OCI-LY7 (cell line): ENCODE measurements around the gene TGM4. TPM values are rescaled to one million over a fixed set of nuclear protein-coding genes. Genes with fewer than 3 reads are reported as not detected.

Experiments used
- BruUV-seq: library from RNA; stranded (reverse); fragments of 400-500 nt; replicated peaks from 2 replicates; lab custom pipeline; 2021; lab: Mats Ljungman, UMichigan
- CTCF ChIA-PET: fragments of 300-600 bp; sonication (Branson Sonifier 250); formaldehyde crosslinking; loops from one replicate; lab custom pipeline; 2022; ENCODE audit warnings: antibody characterized with exemption; ENCODE audit not compliant: unreplicated experiment; lab: Charles Lee
- POLR2A ChIA-PET: fragments of 300-600 bp; sonication (Branson Sonifier 250); formaldehyde crosslinking; loops from one replicate; lab custom pipeline; 2022; ENCODE audit warnings: antibody characterized with exemption; lab: Charles Lee
- DNase-seq: peaks from one replicate; pipeline ENCODE4 v3.0.0-alpha.2; 2015; ENCODE audit warnings: low spot score
- H2AFZ ChIP-seq: fragments of 200-600 bp; sonication (generic), shearing (Covaris generic); 2 replicates; pipeline ENCODE4 v1.6.1; 2014; ENCODE audit warnings: mild to moderate bottlenecking, antibody characterized with exemption, low read length, moderate library complexity
- H3K27ac ChIP-seq: fragments of 200-600 bp; sonication (generic); 2 replicates; pipeline ENCODE4 v1.5.1; 2014; ENCODE audit warnings: mixed run types, low read depth, mild to moderate bottlenecking, moderate library complexity, low read length, inconsistent platforms; ENCODE audit not compliant: poor library complexity, severe bottlenecking
- H3K36me3 ChIP-seq: fragments of 200-600 bp; sonication (generic); 2 replicates; pipeline ENCODE4 v1.6.1; 2014; ENCODE audit warnings: mild to moderate bottlenecking, antibody characterized with exemption, low read length, moderate library complexity, mixed read lengths; ENCODE audit not compliant: insufficient read depth
- H3K4me1 ChIP-seq: fragments of 200-600 bp; sonication (generic); 2 replicates; pipeline ENCODE4 v1.5.1; 2014; ENCODE audit warnings: mild to moderate bottlenecking, low read length; ENCODE audit not compliant: insufficient read depth, poor library complexity, severe bottlenecking
- H3K4me2 ChIP-seq: fragments of 200-600 bp; sonication (generic); 2 replicates; pipeline ENCODE4 v1.6.1; 2014; ENCODE audit warnings: mild to moderate bottlenecking, low read length
- H3K4me3 ChIP-seq: fragments of 200-600 bp; sonication (generic); 2 replicates; pipeline ENCODE4 v1.5.1; 2014; ENCODE audit warnings: mild to moderate bottlenecking, low read depth, low read length; ENCODE audit not compliant: poor library complexity, severe bottlenecking
- H3K79me2 ChIP-seq: fragments of 200-600 bp; sonication (generic); 2 replicates; pipeline ENCODE4 v1.6.1; 2016; ENCODE audit warnings: low read depth, mild to moderate bottlenecking, low read length, moderate library complexity, mixed read lengths; ENCODE audit not compliant: insufficient read depth
- H3K9me2 ChIP-seq: fragments of 200-600 bp; sonication (generic); 2 replicates; pipeline ENCODE4 v1.6.1; 2016; ENCODE audit warnings: mild to moderate bottlenecking, low read length, mixed read lengths; ENCODE audit not compliant: insufficient read depth
- H3K9me3 ChIP-seq: fragments of 200-600 bp; sonication (generic); 2 replicates; pipeline ENCODE4 v1.6.1; 2014; ENCODE audit warnings: mild to moderate bottlenecking, mixed run types, low read length, mixed read lengths
- H4K20me1 ChIP-seq: fragments of 200-600 bp; sonication (generic); 2 replicates; pipeline ENCODE4 v1.6.1; 2014; ENCODE audit warnings: mild to moderate bottlenecking, antibody characterized with exemption, low read length, moderate library complexity, mixed read lengths; ENCODE audit not compliant: insufficient read depth
- EZH2phosphoT487 ChIP-seq: fragments of 200-600 bp; sonication (generic); IDR thresholded peaks from 2 replicates; pipeline ENCODE4 v1.6.1; 2018; ENCODE audit warnings: low read depth, borderline replicate concordance, mild to moderate bottlenecking, mixed run types, antibody characterized with exemption, low read length, moderate library complexity, mixed read lengths
- intact Hi-C: fragments of 100-400 bp; cut with micrococcal nuclease; formaldehyde crosslinking; loops from one replicate; pipeline ENCODE4 v1.10.0; 2022; ENCODE audit not compliant: unreplicated experiment
- total RNA-seq, 2 experiments: library from RNA; depleted of rRNA in 1 of 2; stranded (reverse); fragments of >200 nt in 1 of 2; shearing (Covaris generic) in 1 of 2; gene quantifications; 2 replicates each; pipeline ENCODE4 v1.2.3, GENCODE V29; 2014 to 2022
- TF ChIP-seq, protein P1 (sequence below): fragments of 200-600 bp; sonication (generic); conservative IDR thresholded peaks from 2 replicates; pipeline ENCODE4 v1.5.1; 2014; ENCODE audit warnings: mild to moderate bottlenecking, antibody characterized with exemption, low read length, moderate library complexity, mixed read lengths

The TGM4 gene
- total RNA-seq, 2 experiments from 2014 or later: not detected

DNA sequence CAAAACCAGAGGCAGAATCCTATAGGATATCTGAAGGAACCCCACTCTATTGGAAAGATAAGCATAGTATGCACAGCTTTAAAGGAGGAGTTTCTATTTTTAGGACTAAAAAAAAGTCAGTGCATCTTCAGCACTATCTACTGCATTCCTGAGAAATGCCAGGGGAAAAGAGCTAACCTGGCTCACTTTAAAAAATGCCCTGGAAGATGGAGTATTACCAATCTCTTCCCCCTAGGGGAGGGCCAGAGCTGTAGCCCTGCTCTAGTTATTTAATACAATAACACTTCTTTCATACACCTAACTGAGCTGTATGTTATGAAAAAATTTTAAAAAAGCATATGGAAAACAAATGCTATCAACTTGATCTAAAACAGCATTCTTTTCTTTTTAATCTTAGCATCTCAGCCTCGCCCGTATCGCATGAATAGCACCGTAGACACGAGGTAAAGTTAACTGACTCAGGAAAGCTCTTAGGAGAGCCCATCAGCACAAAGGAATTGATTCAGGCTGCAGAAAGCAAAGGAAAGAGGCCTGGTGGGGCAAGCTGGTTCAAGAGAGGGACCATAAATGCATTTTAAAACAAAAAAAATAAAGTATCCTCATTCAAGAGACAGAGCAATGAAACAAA is 50.2 kb downstream of the TGM4 start:
- no TSS peak for BruUV-seq
- intact Hi-C loops: no loop called here
- no peak for DNase-seq
- POLR2A ChIA-PET: interaction anchor here (0.6 to 0.7 kb wide), 3 partner anchors 10 to 692 kb away, joined by 4 to 6 read pairs (median 4); no protein-coding TSS in a partner anchor
- Histone ChIP-seq H3K4me1 (no peaks in the 10 kb centered on the region), H4K20me1 (no peaks in the 10 kb centered on the region), H3K4me3 (no peak overlapping the region), H3K79me2 (no peaks in the 10 kb centered on the region), H3K36me3 (peaks cover 68% of the 10 kb centered on the region), H3K9me3 (no peaks in the 10 kb centered on the region), H3K4me2 (no peak overlapping the region), H3K27ac (no peak overlapping the region), H3K9me2 (no peaks in the 10 kb centered on the region), H2AFZ (no peak overlapping the region)
- TF ChIP-seq, protein P1, sequence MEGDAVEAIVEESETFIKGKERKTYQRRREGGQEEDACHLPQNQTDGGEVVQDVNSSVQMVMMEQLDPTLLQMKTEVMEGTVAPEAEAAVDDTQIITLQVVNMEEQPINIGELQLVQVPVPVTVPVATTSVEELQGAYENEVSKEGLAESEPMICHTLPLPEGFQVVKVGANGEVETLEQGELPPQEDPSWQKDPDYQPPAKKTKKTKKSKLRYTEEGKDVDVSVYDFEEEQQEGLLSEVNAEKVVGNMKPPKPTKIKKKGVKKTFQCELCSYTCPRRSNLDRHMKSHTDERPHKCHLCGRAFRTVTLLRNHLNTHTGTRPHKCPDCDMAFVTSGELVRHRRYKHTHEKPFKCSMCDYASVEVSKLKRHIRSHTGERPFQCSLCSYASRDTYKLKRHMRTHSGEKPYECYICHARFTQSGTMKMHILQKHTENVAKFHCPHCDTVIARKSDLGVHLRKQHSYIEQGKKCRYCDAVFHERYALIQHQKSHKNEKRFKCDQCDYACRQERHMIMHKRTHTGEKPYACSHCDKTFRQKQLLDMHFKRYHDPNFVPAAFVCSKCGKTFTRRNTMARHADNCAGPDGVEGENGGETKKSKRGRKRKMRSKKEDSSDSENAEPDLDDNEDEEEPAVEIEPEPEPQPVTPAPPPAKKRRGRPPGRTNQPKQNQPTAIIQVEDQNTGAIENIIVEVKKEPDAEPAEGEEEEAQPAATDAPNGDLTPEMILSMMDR: no peak
- no peak for TF ChIP-seq EZH2phosphoT487
- CTCF ChIA-PET: no interaction called here

DNA sequence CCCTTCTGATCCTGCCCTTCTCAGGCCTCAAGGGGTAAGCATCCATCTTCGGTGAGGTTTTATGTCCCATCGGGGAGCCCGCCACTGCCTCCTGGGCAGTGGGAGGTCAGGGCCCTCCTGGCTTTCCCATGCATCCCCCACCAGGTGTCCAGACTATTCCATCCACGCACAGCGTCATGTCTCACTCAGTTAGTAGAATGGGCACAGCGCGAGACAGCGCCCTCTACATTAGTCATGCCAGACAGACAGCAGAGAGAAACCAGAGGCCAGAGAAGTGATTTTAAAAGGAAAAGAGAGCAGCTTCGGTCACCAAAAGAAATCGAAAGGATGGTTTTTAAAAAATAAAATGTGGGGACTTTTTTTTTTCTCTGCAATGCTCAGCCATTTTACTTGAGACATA is 51.8 kb downstream of the TGM4 start:
- no peak for DNase-seq
- Histone ChIP-seq H3K4me2 (no peak overlapping the region), H3K79me2 (no peaks in the 10 kb centered on the region), H4K20me1 (no peaks in the 10 kb centered on the region), H3K4me1 (no peaks in the 10 kb centered on the region), H3K36me3 (peaks cover 77% of the 10 kb centered on the region), H3K9me3 (no peaks in the 10 kb centered on the region), H3K27ac (no peak overlapping the region), H2AFZ (no peak overlapping the region), H3K9me2 (no peaks in the 10 kb centered on the region), H3K4me3 (no peak overlapping the region)
- no TSS peak for BruUV-seq
- intact Hi-C loops: no loop called here
- CTCF ChIA-PET: no interaction called here
- no peak for TF ChIP-seq EZH2phosphoT487
- TF ChIP-seq, protein P1: peak; percentile 45
- POLR2A ChIA-PET: no interaction called here

DNA sequence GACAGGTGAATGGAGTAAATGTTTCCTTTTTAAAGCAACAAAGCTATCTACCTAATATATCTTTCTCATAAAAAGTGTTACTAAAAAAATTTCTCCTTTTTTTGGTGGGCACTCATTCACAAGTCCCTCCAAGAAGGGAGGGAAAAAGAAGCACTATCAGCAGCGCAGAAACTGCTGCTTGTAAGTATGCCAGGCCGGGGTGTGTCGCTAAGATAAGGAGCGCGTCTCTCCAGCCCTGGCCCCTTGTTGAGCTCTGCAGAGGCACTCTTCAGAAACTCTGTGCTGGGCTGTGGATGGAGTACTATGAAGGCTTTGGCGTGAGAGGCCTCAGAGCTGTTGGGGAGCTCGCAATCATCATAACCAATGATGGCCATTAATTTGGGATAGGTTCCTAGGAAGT is 52.5 kb downstream of the TGM4 start:
- Histone ChIP-seq H4K20me1 (no peaks in the 10 kb centered on the region), H3K9me2 (no peaks in the 10 kb centered on the region), H3K4me3 (no peak overlapping the region), H3K4me2 (no peak overlapping the region), H3K27ac (no peak overlapping the region), H3K4me1 (no peaks in the 10 kb centered on the region), H3K9me3 (no peaks in the 10 kb centered on the region), H2AFZ (no peak overlapping the region), H3K79me2 (no peaks in the 10 kb centered on the region), H3K36me3 (peaks cover 80% of the 10 kb centered on the region)
- intact Hi-C loops: no loop called here
- ChIA-PET POLR2A (interaction anchor here (0.9 kb wide), 1 partner anchor 18 kb away, joined by 3 read pairs; no protein-coding TSS in a partner anchor), CTCF (no interaction called here)
- no TSS peak for BruUV-seq
- TF ChIP-seq, protein P1: no peak
- no peak for TF ChIP-seq EZH2phosphoT487
- DNase-seq: no peak
